ENCODE data around the gene EGF. TPM values are rescaled to one million over a fixed set of nuclear protein-coding genes. Genes with fewer than 3 reads are reported as not detected.

Gene EGF
- total RNA-seq, 1 donor from 2014 or later: 25.5 TPM

- Mint-ChIP-seq H3K36me3 (no peaks in the 10 kb centered on the region), H3K27ac (peak overlapping the region; percentile 59), H3K9me3 (no peaks in the 10 kb centered on the region), H3K27me3 (no peaks in the 10 kb centered on the region), H3K4me3 (peak overlapping the region; percentile 34), H3K4me1 (ENCODE audit: unreplicated experiment) (peaks cover 9% of the 10 kb centered on the region)
- no peak for TF ChIP-seq CTCF (conservative IDR thresholded peaks at IDR 0.05)
- DNase-seq (ENCODE audit: extremely low spot score, unreplicated experiment): no peak
Observed at GRCh38 chr4:109973529-109973905, 60.8 kb downstream of the EGF start.

- DNase-seq (ENCODE audit: extremely low spot score, unreplicated experiment): no peak
- Mint-ChIP-seq H3K4me1 (ENCODE audit: unreplicated experiment) (peaks cover 26% of the 10 kb centered on the region), H3K36me3 (no peaks in the 10 kb centered on the region), H3K27ac (no peak overlapping the region), H3K9me3 (no peaks in the 10 kb centered on the region), H3K4me3 (no peak overlapping the region), H3K27me3 (no peaks in the 10 kb centered on the region)
- no peak for TF ChIP-seq CTCF (conservative IDR thresholded peaks at IDR 0.05)
Observed at GRCh38 chr4:109976189-109976588, 63.5 kb downstream of the EGF start.

GRCh38 chr4:109977854-109978501 lies 65.3 kb downstream of the EGF start:
- no peaks in the 10 kb centered on the region for H3K36me3 Mint-ChIP-seq
- H3K4me3 Mint-ChIP-seq: no peak overlapping the region
- H3K4me1 Mint-ChIP-seq (ENCODE audit: unreplicated experiment): peaks cover 25% of the 10 kb centered on the region
- no peaks in the 10 kb centered on the region for H3K9me3 Mint-ChIP-seq
- peak; percentile 87 for TF ChIP-seq CTCF (conservative IDR thresholded peaks at IDR 0.05)
- no peaks in the 10 kb centered on the region for H3K27me3 Mint-ChIP-seq
- no peak for DNase-seq (ENCODE audit: extremely low spot score, unreplicated experiment)
- H3K27ac Mint-ChIP-seq: peak overlapping the region; percentile 53

- peak overlapping the region; percentile 53 for H3K27ac Mint-ChIP-seq
- H3K4me1 Mint-ChIP-seq (ENCODE audit: unreplicated experiment): peaks cover 20% of the 10 kb centered on the region
- H3K4me3 Mint-ChIP-seq: peak overlapping the region; percentile 40
- H3K9me3 Mint-ChIP-seq: no peaks in the 10 kb centered on the region
- TF ChIP-seq CTCF (conservative IDR thresholded peaks at IDR 0.05): no peak
- DNase-seq (ENCODE audit: extremely low spot score, unreplicated experiment): no peak
- H3K27me3 Mint-ChIP-seq: no peaks in the 10 kb centered on the region
- no peaks in the 10 kb centered on the region for H3K36me3 Mint-ChIP-seq
Observed at GRCh38 chr4:109978704-109979454, 66.2 kb downstream of the EGF start.

- H3K4me1 Mint-ChIP-seq (ENCODE audit: unreplicated experiment): peaks cover 20% of the 10 kb centered on the region
- no peak overlapping the region for H3K4me3 Mint-ChIP-seq
- H3K27ac Mint-ChIP-seq: peak overlapping the region; percentile 73
- H3K27me3 Mint-ChIP-seq: no peaks in the 10 kb centered on the region
- TF ChIP-seq CTCF (conservative IDR thresholded peaks at IDR 0.05): no peak
- no peaks in the 10 kb centered on the region for H3K36me3 Mint-ChIP-seq
- no peak for DNase-seq (ENCODE audit: extremely low spot score, unreplicated experiment)
- H3K9me3 Mint-ChIP-seq: no peaks in the 10 kb centered on the region
Observed at GRCh38 chr4:109979920-109980717, 67.4 kb downstream of the EGF start.

All from type B pancreatic cell (in vitro differentiated cells).